ENCODE measurements around the gene SNRPD3.
"Not testable (repeated sequence)": the region's sequence is repeated elsewhere in the genome, so short reads cannot be mapped to it uniquely, and the experiment has no call there.

DNA sequence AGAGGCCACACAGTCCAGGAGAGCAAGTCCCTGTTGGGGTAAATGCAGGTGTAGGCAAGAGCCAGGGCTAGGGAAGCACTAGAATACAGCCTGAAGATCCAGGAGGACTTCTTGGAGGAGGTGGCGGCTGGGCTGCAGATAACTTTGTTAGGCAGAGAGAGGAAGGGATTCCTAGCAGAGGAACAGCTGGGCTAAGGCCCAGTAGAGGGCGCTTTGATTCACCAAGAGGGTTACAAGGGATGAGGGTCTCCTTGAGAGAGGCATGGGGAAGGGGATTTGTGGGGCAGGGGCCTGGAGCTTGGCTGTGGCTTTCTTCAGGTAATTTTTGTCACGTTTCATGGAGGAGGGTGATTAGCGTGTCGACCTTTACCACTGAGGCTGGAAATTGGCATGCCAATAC is 65.4 kb downstream of the SNRPD3 start:
- TF ChIP-seq, protein P1, sequence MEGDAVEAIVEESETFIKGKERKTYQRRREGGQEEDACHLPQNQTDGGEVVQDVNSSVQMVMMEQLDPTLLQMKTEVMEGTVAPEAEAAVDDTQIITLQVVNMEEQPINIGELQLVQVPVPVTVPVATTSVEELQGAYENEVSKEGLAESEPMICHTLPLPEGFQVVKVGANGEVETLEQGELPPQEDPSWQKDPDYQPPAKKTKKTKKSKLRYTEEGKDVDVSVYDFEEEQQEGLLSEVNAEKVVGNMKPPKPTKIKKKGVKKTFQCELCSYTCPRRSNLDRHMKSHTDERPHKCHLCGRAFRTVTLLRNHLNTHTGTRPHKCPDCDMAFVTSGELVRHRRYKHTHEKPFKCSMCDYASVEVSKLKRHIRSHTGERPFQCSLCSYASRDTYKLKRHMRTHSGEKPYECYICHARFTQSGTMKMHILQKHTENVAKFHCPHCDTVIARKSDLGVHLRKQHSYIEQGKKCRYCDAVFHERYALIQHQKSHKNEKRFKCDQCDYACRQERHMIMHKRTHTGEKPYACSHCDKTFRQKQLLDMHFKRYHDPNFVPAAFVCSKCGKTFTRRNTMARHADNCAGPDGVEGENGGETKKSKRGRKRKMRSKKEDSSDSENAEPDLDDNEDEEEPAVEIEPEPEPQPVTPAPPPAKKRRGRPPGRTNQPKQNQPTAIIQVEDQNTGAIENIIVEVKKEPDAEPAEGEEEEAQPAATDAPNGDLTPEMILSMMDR (IDR thresholded peaks at IDR 0.05; ENCODE audit: low read depth, low read length, poor library complexity, severe bottlenecking), result not testable (repeated sequence)
- TF ChIP-seq EZH2phosphoT487 (IDR thresholded peaks at IDR 0.05; ENCODE audit: borderline replicate concordance, low read length), result not testable (repeated sequence)

Data from DOHH2 (cell line).